Heart left ventricle (tissue), 16 donors: Measurements from ENCODE around the gene MALRD1. TPM values are rescaled to one million over a fixed set of nuclear protein-coding genes. Genes with fewer than 3 reads are reported as not detected.

Experiments
- ATAC-seq, 4 donors: fragments of 200-7000 bp; cut with Tn5 transposase; one replicate each; pipeline ENCODE4 v1.9.1; 2020 to 2022; ENCODE audit warnings: moderate library complexity in 4 of 4, mild to moderate bottlenecking in 3 of 4, moderate number of reproducible peaks in 1 of 4
- DNase-seq, 5 donors: peaks; one replicate each; pipeline ENCODE4 v3.0.0-alpha.2; 2020
- H3K27ac ChIP-seq, 12 donors: fragments of 200-600 bp; sonication (generic) in 4 of 12; one replicate each; pipeline versions ENCODE4 v1.5.0 to v1.8.0; 2016 to 2022; ENCODE audit warnings: mild to moderate bottlenecking in 2 of 12
- H3K27me3 ChIP-seq, 9 donors: fragments of 200-600 bp; sonication (generic) in 2 of 9; one replicate each; pipeline versions ENCODE4 v1.5.1 to v1.8.0; 2016 to 2022; ENCODE audit warnings: mild to moderate bottlenecking in 3 of 9
- H3K36me3 ChIP-seq, 9 donors: fragments of 200-600 bp; sonication (generic) in 2 of 9; one replicate each; pipeline versions ENCODE4 v1.5.0 to v1.8.0; 2018 to 2022; ENCODE audit warnings: mild to moderate bottlenecking in 2 of 9
- H3K4me1 ChIP-seq, 12 donors: fragments of 200-600 bp; sonication (generic) in 4 of 12; one replicate each; pipeline versions ENCODE4 v1.5.0 to v1.8.0; 2016 to 2022; ENCODE audit warnings: mild to moderate bottlenecking in 3 of 12
- H3K4me3 ChIP-seq, 12 donors: fragments of 200-600 bp; sonication (generic) in 4 of 12; one replicate each; pipeline versions ENCODE4 v1.5.0 to v1.8.0; 2017 to 2022; ENCODE audit warnings: mild to moderate bottlenecking in 9 of 12, moderate library complexity in 4 of 12
- H3K9me3 ChIP-seq, 12 donors: fragments of 200-600 bp; sonication (generic) in 4 of 12; one replicate each; pipeline versions ENCODE4 v1.5.0 to v1.8.0; 2016 to 2022; ENCODE audit warnings: mild to moderate bottlenecking in 1 of 12
- POLR2A ChIP-seq, 2 donors: fragments of 450-650 bp; IDR thresholded peaks; one replicate each; pipeline ENCODE4 v1.6.1; 2017; ENCODE audit warnings: antibody characterized with exemption in 2 of 2, mild to moderate bottlenecking in 2 of 2, moderate library complexity in 2 of 2
- WGBS, 4 donors: extraction: QIAGEN DNeasy Blood & Tissue Kit in 2 of 4; methylation state at CpG; one replicate each; pipeline versions ENCODE4 v1.1.5 to v1.1.7; 2013 to 2018; 5-methylcytosine and 5-hydroxymethylcytosine counted together
- intact Hi-C, 10 donors: fragments of 100-400 bp; cut with DNase I; formaldehyde crosslinking; loops; one replicate each; pipeline versions ENCODE4 v1.11.1 to v1.14.2; 2022
- polyA plus RNA-seq, 2 donors: library from polyadenylated mRNA; stranded (reverse); fragments of 200-250 nt; gene quantifications; one replicate each; pipeline ENCODE4 v1.2.3, GENCODE V29; 2013
- total RNA-seq, 9 donors: library from RNA; depleted of rRNA in 2 of 9; stranded (reverse); fragments of >200 nt in 2 of 9; fragmentation: NEBNext Ultra II Directional in 3 of 9; extraction: Animal tissue kit (Norgen Biotek cat#: 25700) in 3 of 9; gene quantifications; one replicate each; pipeline versions ENCODE4 v1.1.0 to v1.2.4, GENCODE V29; 2016 to 2023
- TF ChIP-seq, protein P1 (sequence below), 12 donors: fragments of 200-600 bp; sonication (generic) in 4 of 12; IDR thresholded peaks; one replicate each; pipeline versions ENCODE4 v1.5.0 to v1.8.0; 2018 to 2022; ENCODE audit warnings: antibody characterized with exemption in 12 of 12, mild to moderate bottlenecking in 5 of 12
- donor health status: ischemic (EF 13 %, LVEDD 7.1; RV severe dilation, severe dysfunction).
- donor health status: healthy with polysubstance abuse.
- donor health status: DM: no; HTN: yes; CAD: no.
- donor health status: DM: no; HTN: no; CAD: no.
- donor health status: ischemic (EF 25% LVEDD 6.9; RV normal size, moderate dysfunction).
- donor health status: ischemic (EF 25% LVEDD 5.7; RV mildly dilated, moderate dysfunction).
- donor health status: healthy.
- donor health status: DM: yes; HTN: yes; CAD: no.
- donor health status: ischemic (EF 35%, LVEDD 5.7; RV mildly dilated, moderate dysfunction).
- donor health status: nonischemic (EF 11% LVEDD 7.7; RV severe dilation, severe dysfunction).
- donor health status: DM: yes; HTN: yes; CAD: no.
- donor health status: PGD.
- donor health status: ischemic (EF 29% LVEDD 5.4; RV normal size, mild dysfunction).
- donor health status: nonischemic (EF 23%, LVEDD 6.1; RV moderate dilation, normal function).

Gene MALRD1
- total and polyA plus RNA-seq, 11 donors: 0.12 to 1.1 (median 0.37) TPM; not detected in 1

- no peak overlapping the region for H3K4me3 ChIP-seq
- intact Hi-C loops: no loop called here
- no peak overlapping the region for H3K27ac ChIP-seq
- no peaks in the 10 kb centered on the region for H3K4me1 ChIP-seq
- DNase-seq (no peak), ATAC-seq (no peak)
- H3K36me3 ChIP-seq: no peaks in the 10 kb centered on the region
- no peaks in the 10 kb centered on the region for H3K27me3 ChIP-seq
- 84 to 92% (median 91%) methylated on average over 3 of the region's 3 CpGs for WGBS, 4 donors
- peaks cover 0 to 3% (median 0%) of the 10 kb centered on the region in 12 donors for H3K9me3 ChIP-seq
- TF ChIP-seq POLR2A (IDR thresholded peaks at IDR 0.05): no peak
- TF ChIP-seq, protein P1, sequence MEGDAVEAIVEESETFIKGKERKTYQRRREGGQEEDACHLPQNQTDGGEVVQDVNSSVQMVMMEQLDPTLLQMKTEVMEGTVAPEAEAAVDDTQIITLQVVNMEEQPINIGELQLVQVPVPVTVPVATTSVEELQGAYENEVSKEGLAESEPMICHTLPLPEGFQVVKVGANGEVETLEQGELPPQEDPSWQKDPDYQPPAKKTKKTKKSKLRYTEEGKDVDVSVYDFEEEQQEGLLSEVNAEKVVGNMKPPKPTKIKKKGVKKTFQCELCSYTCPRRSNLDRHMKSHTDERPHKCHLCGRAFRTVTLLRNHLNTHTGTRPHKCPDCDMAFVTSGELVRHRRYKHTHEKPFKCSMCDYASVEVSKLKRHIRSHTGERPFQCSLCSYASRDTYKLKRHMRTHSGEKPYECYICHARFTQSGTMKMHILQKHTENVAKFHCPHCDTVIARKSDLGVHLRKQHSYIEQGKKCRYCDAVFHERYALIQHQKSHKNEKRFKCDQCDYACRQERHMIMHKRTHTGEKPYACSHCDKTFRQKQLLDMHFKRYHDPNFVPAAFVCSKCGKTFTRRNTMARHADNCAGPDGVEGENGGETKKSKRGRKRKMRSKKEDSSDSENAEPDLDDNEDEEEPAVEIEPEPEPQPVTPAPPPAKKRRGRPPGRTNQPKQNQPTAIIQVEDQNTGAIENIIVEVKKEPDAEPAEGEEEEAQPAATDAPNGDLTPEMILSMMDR (IDR thresholded peaks at IDR 0.05): no peak
These were observed 445.3 kb downstream of the MALRD1 start for GRCh38 chr10:19493917-19494316.

GRCh38 chr10:19497026-19497425 lies 448.4 kb downstream of the MALRD1 start:
- intact Hi-C loops: no loop called here
- H3K36me3 ChIP-seq: no peaks in the 10 kb centered on the region
- no peaks in the 10 kb centered on the region for H3K27me3 ChIP-seq
- H3K27ac ChIP-seq: no peak overlapping the region
- H3K4me3 ChIP-seq: no peak overlapping the region
- peaks cover 0 to 3% (median 0%) of the 10 kb centered on the region in 12 donors for H3K9me3 ChIP-seq
- DNase-seq: no peak
- no peak for ATAC-seq
- no peak for TF ChIP-seq POLR2A (IDR thresholded peaks at IDR 0.05)
- 83 to 92% (median 91%) methylated on average over 4 of the region's 4 CpGs for WGBS, 4 donors
- H3K4me1 ChIP-seq: no peaks in the 10 kb centered on the region

DNA sequence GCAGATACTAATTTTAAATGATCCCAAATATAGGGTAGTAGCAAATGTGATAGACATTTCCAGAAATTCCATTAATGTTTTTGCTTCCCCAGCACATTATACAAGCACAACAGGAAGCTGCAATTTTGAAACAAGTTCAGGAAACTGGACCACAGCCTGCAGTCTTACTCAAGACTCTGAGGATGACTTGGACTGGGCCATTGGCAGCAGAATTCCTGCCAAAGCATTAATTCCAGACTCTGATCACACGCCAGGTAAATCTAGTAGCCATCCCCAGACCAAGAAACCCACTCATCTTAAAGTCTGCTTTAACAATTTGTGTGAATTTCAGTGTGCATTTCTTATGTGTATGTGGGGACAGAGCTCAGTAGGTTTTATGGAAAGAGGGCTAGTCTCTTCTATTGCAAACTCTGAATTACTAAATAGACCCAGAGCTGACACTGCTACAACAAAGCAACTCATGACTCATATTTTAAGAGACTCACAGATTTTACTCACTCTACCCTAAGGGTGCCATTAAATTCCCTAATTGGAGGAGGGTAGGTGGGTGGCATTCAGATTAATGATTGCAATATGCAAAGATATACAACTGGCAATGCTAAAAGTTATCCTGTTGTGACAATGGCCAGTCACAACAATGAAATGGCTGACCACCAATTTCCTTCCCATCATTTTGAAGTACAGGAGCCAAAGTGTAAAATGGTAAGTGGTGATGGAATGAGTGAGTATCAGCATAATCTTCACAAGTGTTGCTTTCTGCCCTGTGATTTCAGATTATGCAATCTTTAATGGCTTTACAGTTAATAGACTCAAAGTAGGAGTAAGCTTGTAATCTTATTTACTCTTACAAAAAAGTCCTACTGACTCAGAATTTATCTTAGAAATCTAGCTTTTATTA lies 450.0 kb downstream of the MALRD1 start:
- Histone ChIP-seq H3K9me3 (peaks cover 0 to 3% (median 0%) of the 10 kb centered on the region in 12 donors), H3K36me3 (no peaks in the 10 kb centered on the region), H3K4me1 (no peaks in the 10 kb centered on the region), H3K27me3 (no peaks in the 10 kb centered on the region), H3K27ac (no peak overlapping the region), H3K4me3 (no peak overlapping the region)
- intact Hi-C loops: no loop called here
- TF ChIP-seq POLR2A (IDR thresholded peaks at IDR 0.05): no peak
- TF ChIP-seq, protein P1 (IDR thresholded peaks at IDR 0.05): no peak
- no peak for DNase-seq
- WGBS, 4 donors: 53 to 74% (median 61%) methylated on average over 1 of the region's 1 CpG
- ATAC-seq: no peak

DNA sequence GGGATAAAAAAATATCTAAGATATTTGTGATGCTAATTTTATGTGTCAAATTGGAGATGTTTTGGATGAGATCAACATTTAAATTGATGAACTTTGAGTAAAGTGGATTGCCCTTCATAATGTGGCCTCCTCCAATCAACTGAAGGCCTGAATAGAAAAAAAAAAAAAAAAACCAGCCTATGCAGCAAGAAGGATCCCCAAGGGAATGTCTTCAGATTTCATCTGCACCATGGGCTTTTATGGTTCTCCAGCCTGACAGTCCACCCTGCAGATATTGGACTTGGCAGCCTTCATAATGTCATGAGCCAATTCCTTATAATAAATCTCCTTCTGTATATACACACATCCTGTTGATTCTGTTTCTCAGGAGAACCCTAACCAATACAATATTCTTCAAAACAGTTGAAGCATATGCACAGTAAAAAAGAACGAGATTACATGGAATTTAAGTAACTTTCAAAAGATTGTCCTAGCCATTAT lies 450.7 kb downstream of the MALRD1 start:
- H3K4me3 ChIP-seq: no peak overlapping the region
- H3K27me3 ChIP-seq: no peaks in the 10 kb centered on the region
- H3K27ac ChIP-seq: no peak overlapping the region
- intact Hi-C loops: no loop called here
- ATAC-seq (no peak), DNase-seq (no peak)
- no peaks in the 10 kb centered on the region for H3K36me3 ChIP-seq
- TF ChIP-seq, protein P1 (IDR thresholded peaks at IDR 0.05): no peak
- no peaks in the 10 kb centered on the region for H3K4me1 ChIP-seq
- peaks cover 0 to 1% (median 0%) of the 10 kb centered on the region in 12 donors for H3K9me3 ChIP-seq
- WGBS, 4 donors: 66 to 77% (median 74%) methylated on average over 1 of the region's 1 CpG
